GM03348 (cell line): ENCODE data around the gene C17orf113.

Experiments
- DNase-seq: peaks from one replicate; pipeline ENCODE4 v3.0.0; 2012; ENCODE audit warnings: low spot score

C17orf113 gene

DNA sequence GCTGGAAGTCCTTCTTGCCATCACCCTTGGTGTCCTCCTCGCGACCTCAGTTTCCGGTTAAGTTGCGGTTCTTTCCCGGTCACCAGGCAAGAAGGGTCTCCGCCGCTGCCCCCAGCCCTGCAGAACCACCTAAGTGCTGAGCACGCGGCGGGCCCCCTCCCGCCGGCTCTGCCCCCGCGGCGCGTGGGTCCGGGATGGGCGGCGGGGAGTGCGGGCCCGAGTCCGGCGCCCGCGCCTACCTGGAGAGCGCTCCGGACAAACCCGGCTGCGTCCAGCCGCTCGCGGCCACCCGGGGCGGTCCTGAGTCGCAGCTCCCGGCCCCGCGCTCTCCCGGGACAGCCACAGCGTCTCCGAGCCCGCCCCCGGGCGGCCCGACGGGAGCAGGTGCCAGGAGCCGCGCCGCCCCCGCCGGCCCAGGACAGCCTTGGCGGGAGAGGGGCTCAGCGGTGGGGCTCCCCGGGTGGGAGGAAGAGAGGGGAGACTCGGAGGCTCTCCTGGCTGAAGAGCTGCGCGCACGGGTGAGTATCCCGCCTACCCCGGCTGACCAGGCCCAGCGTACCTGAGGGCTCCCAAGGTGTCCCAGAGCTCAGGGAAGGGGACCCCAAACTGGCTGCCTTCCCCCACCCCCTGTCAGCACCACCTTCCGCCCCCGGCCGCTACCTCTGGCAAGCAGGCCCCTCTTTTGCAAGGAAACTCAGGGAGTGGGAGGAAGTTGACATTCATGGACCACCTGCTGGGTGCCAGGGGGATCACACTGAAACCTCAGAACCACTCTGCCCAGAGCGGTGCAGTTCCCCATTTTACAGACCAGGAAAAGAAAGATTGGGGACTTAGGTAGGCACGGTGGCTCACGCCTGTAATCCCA, 22.2 kb upstream of the C17orf113 start:
- peak; percentile 26 for DNase-seq

DNA sequence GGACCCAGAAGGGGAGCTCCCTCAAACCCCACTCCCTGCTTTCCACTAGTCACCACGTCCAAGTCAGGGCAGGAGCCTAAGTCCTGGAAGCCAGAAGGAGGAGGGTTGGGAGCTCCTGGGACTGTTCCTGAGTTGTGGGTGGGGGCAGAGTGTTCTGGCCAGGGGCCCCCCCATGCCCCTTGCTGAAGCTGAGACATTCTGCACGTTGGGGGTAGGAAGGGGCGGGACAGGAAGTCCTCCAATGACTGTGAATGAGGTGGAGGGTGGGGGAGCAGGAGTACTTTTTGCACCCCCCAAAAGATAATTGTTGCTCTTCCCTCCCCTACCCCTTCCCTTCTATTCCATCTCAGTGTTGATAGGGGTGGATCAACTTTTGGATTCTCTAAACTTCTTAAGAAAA, 21.4 kb upstream of the C17orf113 start:
- no peak for DNase-seq

DNA sequence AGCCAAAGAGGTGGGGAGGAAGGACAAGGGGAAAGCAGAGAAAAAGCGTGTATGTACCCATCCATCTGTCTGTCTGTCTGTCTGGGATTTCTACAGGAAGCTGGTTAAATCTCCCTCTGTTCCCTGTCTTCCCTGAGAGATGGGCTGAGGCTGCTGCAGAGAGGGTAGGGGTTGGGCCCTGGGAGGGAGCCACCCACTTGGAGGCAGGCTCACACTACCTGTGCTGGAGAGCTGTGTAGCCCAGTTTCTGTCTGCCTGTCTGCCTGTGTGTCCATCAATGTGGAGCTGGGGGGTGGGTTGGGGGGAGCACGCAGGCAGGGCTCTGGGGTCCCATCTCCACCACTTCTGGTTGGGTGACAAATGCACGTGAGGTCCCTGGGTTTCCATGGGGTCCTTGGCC, 18.6 kb upstream of the C17orf113 start:
- no peak for DNase-seq

DNA sequence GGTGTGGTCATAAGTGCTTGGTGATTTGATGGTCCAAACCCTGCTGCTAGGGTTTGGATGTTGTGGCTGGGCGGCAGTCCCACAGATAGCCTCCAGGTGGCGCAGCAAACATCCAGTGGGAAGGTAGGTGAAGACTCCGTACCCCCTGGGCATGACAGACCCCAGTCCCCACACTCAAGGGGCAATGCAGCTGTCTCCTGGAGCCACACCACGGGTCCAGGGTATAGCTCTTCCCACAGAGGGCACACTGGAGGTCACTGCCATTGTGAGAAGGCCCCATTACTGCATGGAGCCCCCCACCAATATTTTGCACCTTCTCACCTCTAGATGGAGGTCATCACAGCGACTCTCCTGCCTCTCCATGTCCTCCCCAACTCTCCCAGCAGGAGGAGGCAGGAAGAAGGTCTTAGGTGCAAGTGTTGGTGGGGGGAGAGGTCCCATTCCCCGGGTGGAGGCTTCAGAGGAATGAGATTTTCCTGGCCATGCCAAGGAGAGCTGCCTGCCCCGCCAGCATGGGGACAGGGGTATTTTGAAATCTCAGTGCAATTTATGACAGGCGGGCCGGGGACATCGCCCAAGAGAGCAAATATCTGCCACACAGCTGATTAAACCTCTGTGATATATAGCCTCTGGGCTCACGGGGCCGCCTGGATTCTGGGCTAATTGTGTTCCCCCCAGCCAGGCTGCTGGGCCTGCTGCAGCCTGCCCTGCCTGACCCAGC, 17.1 kb upstream of the C17orf113 start:
- DNase-seq: peak; percentile 81

DNA sequence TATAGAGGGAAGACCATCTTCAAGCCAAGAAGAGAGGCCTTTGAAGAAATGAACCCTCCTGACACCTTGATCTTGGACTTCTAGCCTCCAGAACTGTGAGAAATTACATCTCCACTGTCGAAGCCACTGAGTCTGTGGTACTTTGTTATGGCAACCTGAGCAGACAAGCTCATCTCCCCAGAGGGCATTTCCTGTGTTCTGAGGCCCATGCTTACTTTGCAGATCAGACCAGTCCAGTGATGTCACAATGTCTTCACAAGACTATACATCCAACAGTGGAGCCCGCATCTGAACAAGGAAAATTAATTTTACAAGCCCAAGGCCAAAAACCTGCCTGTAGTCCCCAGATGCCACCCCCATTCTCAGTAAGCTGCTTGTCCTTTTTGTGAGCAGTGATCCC, 14.8 kb upstream of the C17orf113 start:
- DNase-seq: no peak

DNA sequence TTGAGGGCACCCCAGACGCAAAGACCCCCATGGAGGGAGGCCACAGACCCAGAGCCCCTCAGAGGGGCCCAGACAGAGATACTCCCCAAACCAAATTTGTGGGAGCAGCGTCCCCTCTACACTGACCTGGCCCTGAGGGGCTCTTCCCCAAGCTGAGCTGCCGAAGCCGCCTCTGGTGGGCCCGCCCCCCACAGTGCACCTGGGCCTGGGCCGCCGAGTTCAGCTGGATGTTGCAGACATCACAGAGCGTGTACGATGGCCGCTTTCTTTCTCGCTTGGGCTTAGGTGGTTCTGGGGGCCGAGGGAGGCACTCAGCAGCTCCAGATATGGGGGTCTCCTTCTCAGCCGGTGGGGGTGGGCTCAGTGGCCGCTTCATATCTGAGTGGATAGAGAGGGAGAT, 12.3 kb upstream of the C17orf113 start:
- no peak for DNase-seq

DNA sequence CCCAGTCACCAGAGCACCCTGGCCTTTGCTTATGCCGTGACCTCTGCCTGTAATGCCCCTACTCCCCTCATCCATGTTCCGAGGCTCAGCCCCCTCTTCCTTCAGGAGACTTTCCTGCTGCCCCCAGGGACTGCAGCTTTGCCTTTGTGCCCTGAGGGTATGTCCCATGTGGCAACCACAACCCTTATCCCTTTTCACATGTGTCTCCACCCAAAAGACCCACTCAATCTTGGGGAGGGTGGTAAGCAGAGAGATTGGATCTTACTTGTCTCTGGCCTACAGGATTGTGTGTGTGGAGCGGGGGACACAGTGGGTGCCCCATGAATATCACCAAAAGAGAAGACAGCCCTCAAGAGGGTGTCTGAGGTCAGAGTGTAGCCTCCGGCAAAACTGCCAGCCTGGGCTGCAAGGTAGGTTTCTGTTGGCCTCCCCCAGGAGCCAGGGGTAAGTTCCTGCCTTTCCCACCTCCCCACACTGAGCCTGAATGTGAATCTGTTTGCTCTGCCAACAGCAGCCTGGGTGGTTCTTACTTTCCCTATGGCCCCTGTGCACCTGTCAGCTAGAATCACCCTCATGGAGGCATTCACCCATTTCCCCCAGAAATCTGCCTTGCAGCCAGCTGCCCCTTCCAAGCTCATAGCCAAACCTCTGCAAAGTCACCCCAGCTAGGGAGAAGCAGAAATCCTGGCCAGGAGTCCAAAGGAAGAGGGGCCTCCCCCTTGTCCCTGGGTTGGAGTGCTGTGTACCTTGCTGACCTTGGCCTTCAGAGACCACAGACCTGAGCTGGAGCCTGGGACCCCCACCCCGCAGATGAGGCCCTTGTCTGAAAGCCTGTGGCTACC, 11.5 kb upstream of the C17orf113 start:
- DNase-seq: no peak

DNA sequence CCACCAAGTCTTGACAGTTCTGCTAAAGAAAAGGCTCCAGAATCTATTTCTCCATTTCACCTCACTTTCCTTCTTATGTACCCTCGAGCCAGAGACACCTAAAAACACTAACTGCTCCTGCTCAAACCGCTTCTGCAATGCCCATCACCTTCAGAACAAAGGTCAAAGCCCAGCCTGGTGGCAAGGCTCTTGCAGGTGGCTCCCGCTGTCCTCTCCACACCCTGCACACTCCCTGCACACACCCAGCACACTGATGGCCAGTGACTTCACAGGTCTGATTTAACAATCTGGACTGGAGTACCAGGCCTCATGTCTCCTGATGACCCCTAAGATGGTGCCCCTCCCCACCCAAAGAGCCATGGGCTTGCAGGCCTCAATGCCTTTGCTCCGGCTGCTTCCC, 9.8 kb upstream of the C17orf113 start:
- DNase-seq: no peak

DNA sequence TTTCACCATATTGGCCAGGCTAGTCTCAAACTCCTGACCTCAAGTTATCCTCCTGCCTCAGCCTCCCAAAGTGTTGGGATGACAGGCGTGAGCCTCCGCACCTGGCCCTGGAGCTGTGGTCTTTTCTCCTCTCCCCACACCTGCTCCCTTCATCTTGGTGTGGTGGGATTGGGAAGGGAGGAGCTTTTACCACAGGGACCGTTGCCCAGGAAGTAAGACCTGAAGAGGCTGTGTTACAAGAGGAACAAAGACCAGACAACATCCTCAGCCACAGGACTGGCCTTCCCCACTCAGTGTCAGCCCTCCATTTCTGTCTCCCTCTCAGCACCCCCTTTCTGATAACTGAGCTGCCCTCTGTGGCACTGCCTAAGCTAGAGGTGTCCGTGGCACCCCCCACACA, 9.4 kb upstream of the C17orf113 start:
- DNase-seq: no peak

DNA sequence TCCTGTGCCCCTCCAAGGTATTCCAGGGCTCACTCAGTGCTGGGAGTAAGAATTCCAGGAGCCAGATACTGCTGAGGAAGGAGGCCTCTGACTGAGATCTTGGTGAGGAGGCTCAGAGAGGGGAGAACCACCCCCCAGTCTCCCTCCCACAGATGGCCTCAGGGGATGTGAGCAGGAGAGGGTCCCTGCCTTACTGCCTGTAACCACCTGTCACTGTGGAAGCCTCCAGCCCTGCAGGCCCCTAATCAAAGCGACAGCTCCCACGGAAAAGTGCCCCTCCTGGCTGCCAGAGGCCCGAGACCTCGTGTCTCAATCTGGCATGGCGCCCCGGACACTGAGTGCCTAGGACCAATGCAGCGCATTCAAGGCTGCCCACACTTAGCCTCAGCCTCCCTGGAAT, 7.7 kb upstream of the C17orf113 start:
- DNase-seq: no peak

DNA sequence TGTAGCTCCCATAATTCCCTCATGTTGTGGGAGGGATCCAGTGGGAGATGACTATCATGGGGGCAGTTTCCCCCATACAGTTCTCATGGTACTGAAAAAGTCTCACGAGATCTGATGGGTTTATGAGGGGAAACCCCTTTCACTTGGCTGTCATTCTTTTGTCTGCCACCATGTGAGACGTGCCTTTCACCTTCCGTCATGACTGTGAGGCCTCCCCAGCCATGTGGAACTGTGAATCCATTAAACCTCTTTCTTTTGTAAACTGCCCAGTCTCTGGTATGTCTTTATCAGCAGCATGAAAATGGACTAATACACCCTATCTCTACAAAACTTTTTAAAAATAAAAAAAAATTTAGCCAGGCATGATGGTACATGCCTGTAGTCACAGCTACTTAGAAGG, 6.2 kb upstream of the C17orf113 start:
- DNase-seq: no peak

DNA sequence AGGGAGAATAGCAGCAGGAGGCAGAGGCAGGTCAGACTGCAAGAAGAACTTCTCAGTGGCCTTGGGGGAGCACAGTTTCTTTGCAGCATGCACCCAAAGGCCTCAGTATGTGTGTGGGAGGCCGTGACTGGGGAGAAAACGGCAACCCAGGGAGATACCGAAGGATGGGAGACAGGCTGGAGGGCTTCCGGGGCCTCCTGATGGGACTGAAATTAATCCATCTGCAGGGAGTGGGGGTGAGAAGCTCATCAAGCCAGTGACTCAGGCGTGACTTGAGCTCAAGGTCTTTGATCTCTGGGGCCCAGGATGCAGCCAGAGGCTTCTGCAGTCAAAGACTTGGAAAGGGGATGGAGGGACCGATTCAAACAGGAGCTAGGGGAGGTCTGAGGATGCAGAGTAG, 5.1 kb upstream of the C17orf113 start:
- DNase-seq: no peak

DNA sequence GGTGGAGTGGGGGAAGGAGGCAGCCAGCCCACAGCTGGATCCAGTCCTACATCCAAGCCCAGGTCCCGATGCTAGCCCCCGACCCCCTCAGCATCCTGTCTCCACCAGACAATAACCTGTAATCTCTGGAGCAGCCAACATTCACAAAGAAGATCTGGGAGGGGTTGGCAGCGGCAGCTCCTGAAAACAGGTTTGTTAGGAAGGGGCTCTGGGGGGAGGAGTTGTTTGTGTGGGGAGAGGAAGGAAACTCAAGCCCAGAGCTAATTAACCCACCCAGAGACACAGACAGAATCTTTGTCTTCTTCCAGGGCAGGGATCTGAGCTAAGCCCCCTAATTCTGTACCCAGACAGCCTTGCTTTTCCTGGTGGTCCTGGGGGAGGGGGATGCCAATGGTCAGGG, 4.6 kb upstream of the C17orf113 start:
- no peak for DNase-seq

DNA sequence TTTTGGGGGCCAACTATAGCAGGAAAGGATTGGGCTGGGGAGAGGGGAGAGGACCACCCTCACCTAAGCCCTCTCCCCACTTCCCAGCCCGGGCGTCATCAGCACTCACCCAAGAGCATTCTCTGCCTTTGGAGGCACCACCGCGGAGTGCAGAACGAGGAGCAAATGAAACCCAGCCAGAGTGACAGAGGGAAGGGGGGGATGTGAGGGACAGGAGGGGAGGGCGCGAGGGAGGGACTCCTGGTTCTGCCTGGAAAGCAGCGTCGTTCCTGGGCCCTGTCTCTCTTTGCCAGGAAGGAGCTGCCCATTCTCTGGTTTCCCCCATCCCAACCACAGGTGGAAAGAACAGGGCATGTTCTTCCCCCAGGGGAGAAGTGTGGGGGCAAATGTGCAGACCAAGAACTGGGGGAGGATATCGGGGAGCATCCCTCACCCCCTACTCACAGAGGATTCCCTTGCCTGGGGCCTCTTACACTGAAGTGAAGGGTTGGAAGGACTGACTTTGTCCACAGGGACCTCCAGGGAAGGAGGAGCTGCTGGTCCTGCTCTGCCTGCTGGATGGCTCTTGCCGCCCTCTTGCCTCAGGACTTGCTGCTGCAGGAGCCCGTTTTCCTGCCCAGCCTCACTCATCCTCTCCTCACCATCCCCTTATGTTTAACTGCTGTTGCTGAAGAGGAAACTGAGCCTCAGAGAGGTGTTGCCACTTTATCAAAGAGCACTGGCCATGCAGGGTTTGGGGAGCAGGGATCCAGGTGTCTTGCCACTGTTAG, 3.5 kb upstream of the C17orf113 start:
- DNase-seq: no peak

DNA sequence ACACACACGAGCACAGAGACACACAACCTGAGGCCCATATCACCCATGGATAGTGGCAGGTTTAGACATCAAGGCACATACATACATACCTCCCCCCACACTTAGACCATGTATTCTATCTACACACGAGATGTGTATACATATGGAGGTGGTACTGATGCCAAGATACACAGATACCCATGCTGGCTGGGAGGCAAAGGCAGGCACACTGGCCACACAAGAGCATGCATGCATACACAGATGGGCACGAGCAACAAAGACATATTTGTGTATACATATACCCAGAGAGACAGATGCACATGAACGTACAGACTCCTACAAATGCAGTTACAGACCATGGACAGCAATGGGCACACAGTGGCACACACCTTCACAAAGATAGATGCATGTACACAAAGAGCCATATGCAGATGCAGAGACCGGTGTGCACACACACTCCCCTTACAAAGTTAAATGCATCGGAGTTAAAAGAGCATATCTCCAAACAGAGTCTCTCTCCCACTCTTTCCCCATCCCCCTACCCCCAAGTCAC, 2.0 kb upstream of the C17orf113 start:
- no peak for DNase-seq

DNA sequence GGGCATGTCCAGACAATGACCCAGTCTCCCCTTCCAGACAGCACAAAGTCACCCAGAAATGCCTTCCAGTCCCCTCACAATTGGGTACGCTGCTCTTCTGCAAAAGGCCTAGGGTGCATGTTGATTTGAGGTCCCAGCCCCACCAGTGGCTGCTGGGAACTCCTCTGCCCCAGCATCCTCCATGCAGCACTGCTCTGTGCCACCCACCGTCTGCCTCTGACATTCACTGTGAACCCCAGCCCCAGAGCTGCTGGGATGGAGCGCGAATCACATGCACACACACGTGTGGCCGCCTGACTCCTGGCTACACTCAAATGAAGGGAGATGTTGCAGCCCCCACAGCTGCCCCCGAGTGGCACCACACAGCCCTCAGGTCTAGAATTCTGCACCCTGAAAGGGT, 1.2 kb upstream of the C17orf113 start:
- no peak for DNase-seq

DNA sequence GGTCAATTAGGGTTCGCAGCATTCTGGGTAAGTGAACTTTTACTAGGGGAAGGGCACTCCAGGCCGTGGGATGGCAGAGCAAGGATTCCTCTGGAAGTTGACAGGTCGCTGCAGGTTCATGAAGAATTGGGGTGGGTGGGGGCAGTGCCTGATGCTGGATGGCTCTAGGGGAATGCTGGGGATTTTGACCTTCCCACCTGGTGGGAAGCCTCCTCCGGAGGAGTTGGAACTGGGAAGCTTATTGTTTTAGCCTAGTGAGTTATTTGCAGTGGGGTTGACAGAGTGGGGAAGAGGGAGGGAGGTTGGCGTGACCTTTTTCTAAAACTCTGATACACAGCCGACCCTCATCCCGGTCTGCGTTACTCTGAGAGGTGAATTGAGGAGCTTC, 606 bp upstream of the C17orf113 start:
- no peak for DNase-seq

DNA sequence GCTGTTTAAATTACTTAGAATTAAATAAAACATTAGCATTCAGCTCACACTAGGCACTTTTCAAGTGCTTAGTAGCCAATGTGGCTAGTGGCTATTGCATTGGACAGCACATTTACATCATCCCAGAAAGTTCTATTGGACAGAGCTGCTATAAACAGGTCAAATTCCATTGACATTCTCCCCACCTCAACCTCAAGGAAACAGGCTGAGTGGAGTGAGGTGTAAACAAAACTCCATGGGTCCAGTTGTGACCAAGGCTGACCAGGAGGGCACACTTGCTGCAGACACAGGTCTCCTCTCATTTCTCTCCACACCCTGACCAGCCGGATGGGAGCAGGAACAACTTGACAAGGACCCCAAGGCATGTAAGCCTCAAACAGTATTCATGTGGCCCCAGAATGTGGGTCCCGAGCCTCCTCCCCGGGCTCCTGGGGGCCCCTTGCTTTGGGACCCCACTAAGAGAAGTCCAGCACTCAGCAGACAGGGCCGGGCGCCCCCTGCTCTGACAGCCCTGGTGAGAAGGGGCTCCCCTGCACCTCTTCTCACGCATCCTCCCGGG, 488 bp downstream of the C17orf113 start:
- DNase-seq: no peak

DNA sequence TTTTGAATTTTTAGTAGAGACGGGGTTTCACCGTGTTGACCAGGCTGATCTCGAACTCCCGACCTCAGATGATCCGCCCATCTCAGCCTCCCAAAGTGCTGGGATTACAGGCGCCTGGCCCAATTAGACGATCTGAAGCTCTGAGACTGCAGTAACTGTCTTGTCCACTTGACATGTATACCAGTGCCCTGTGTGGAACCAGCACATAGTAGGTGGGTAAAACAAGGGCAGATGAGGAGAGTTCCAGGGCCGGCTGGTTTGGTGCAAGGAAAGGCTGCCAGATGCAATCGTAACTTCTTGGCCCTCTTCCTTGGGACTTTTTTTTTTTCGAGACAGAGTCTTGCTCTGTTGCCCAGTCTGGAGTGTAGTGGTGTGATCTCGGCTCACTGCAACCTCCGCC, 3.1 kb downstream of the C17orf113 start:
- no peak for DNase-seq

DNA sequence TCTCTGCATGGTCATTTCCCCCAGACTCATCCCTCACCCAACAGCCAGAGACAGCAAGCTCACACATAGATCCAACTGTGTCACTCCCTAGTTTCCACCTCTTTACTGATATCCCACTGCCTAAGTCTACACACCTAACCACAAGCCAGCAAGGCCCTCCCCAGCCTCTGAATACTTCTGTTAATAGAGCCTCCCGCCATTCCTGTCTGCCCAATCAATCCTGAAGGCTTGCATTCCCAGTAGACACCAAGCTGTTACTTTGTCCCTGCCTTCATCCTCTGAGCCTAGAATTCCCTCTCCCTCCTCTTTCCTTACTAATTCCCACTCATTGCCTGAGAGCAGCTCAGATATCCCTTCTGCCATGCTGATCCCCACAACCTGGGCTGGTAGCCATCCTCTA, 4.7 kb downstream of the C17orf113 start:
- no peak for DNase-seq

DNA sequence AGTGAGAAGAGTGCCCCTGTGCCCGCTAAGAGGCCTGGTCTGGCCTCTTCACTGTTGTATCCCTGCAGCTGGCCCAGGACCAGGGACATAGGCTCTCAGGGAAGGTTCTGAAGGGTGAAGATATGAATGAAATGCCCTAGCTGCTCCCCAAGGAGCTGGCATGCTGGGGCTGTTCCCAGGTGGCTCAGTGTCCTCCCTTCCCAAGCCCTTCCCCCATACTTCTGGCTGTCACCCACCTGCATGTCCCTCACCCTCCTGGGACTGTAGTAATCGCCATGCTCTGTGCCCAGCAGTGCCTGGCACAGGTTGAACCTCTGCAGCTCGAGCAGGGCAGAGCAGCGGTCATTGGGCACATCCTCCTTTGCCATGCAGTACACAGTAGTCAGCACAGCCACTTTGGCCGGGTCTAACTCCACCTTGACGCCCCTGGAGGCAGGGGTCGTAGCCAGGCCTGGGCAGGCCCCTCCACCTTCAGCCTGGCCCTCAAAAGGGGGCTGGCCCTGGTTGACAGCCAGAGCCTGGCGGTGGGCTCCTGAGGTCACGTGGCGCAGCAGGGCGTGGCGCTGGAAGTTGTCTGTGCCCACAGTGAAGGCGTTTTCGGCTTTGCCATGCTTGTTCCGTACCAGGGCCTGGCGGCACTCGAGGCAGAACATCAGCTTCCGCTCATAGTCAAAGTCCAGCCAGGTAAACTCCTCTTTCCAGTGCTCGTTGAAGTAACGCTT, 7.6 kb downstream of the C17orf113 start:
- no peak for DNase-seq
